H1 (cell line): ENCODE measurements around the gene RAD50. TPM values are rescaled to one million over a fixed set of nuclear protein-coding genes. Genes with fewer than 3 reads are reported as not detected.

Experiments used
- CTCF ChIA-PET: fragments of 300-600 bp; sonication (Branson Sonifier 250); formaldehyde crosslinking; loops from one replicate; lab custom pipeline; 2021; ENCODE audit not compliant: partially characterized antibody; lab: Charles Lee
- POLR2A ChIA-PET: fragments of 300-600 bp; sonication (Branson Sonifier 250); formaldehyde crosslinking; loops from one replicate; lab custom pipeline; 2021; ENCODE audit warnings: inconsistent platforms; ENCODE audit not compliant: partially characterized antibody; lab: Charles Lee
- DNase-seq, 2 experiments: peaks; one replicate each; pipeline versions ENCODE4 v3.0.0 to v3.0.0-alpha.2; 2010 to 2022; ENCODE audit warnings: low spot score in 2 of 2, low read depth in 1 of 2, mixed read lengths in 1 of 2
- FAIRE-seq: peaks from 2 replicates; lab custom pipeline; 2011; peaks lifted over from hg19 to GRCh38; lab: Jason Lieb, UNC
- H2AFZ ChIP-seq: 2 replicates; pipeline ENCODE4 v1.8.1; 2012; ENCODE audit warnings: low read length, inconsistent platforms
- H2AK5ac ChIP-seq: 2 replicates; pipeline ENCODE4 v1.6.1; 2013; ENCODE audit warnings: low read depth, low read length
- H2BK120ac ChIP-seq: replicated peaks from 2 replicates; pipeline ENCODE3; 2013; ENCODE audit warnings: low read depth, low read length, inconsistent platforms
- H2BK12ac ChIP-seq: 2 replicates; pipeline ENCODE4 v1.6.1; 2013; ENCODE audit warnings: low read depth, low read length
- H2BK15ac ChIP-seq: 2 replicates; pipeline ENCODE4 v1.6.1; 2013; ENCODE audit warnings: low read length
- H2BK20ac ChIP-seq: 2 replicates; pipeline ENCODE4 v1.6.1; 2013; ENCODE audit warnings: low read length
- H2BK5ac ChIP-seq: 2 replicates; pipeline ENCODE4 v1.6.1; 2013; ENCODE audit warnings: low read depth, low read length
- H3K14ac ChIP-seq: 2 replicates; pipeline ENCODE4 v1.6.1; 2013; ENCODE audit warnings: inconsistent platforms; ENCODE audit not compliant: insufficient read length
- H3K18ac ChIP-seq: 2 replicates; pipeline ENCODE4 v1.6.1; 2013; ENCODE audit warnings: low read length; ENCODE audit errors: extremely low read depth
- H3K23ac ChIP-seq: 2 replicates; pipeline ENCODE4 v1.6.1; 2013; ENCODE audit warnings: inconsistent platforms; ENCODE audit not compliant: insufficient read length
- H3K23me2 ChIP-seq: 2 replicates; pipeline ENCODE4 v1.6.1; 2013; ENCODE audit warnings: low read depth, low read length
- H3K27ac ChIP-seq: 2 replicates; pipeline ENCODE4 v1.6.1; 2011; ENCODE audit warnings: low read depth, low read length, inconsistent platforms
- H3K27me3 ChIP-seq, 4 experiments: replicated peaks in 1 of 4; 1 replicate in 1 of 4; 2 replicates in 3 of 4; pipeline versions ENCODE4 v1.6.1 to v1.8.1; 2011 to 2013; ENCODE audit warnings: low read length in 3 of 4, mild to moderate bottlenecking in 3 of 4, inconsistent platforms in 2 of 4, mixed read lengths in 2 of 4, moderate library complexity in 1 of 4; ENCODE audit not compliant: control insufficient read depth in 3 of 4, insufficient read depth in 3 of 4; ENCODE audit errors: extremely low read depth in 1 of 4
- H3K36me3 ChIP-seq, 4 experiments: 2 replicates each; pipeline versions ENCODE4 v1.6.1 to v1.8.1; 2011 to 2013; ENCODE audit warnings: mild to moderate bottlenecking in 4 of 4, low read length in 3 of 4, moderate library complexity in 2 of 4, control low read depth in 1 of 4, inconsistent platforms in 1 of 4; ENCODE audit not compliant: insufficient read depth in 4 of 4, control insufficient read depth in 2 of 4
- H3K4ac ChIP-seq: replicated peaks from 2 replicates; pipeline ENCODE3; 2013; ENCODE audit warnings: low read length, low read depth, mixed read lengths, inconsistent platforms; ENCODE audit not compliant: insufficient read length
- H3K4me1 ChIP-seq, 4 experiments: replicated peaks in 1 of 4; 1 replicate in 1 of 4; 2 replicates in 3 of 4; pipeline versions ENCODE4 v1.6.1 to v1.8.1; 2011 to 2013; ENCODE audit warnings: low read length in 3 of 4, inconsistent platforms in 2 of 4, mixed read lengths in 1 of 4; ENCODE audit not compliant: insufficient read depth in 4 of 4, control insufficient read depth in 3 of 4
- H3K4me2 ChIP-seq, 2 experiments: 2 replicates each; pipeline versions ENCODE4 v1.6.1 to v1.8.1; 2011 to 2013; ENCODE audit warnings: low read depth in 2 of 2, low read length in 2 of 2, control low read depth in 1 of 2, inconsistent platforms in 1 of 2, mild to moderate bottlenecking in 1 of 2; ENCODE audit not compliant: insufficient read depth in 1 of 2
- H3K4me3 ChIP-seq, 4 experiments: fragments of 200-600, 300-600 bp in 1 of 4; sonication (generic), shearing (Covaris generic), sonication (Bioruptor Twin) in 1 of 4; 2 replicates each; pipeline versions ENCODE4 v1.5.1 to v1.8.1; 2011 to 2016; ENCODE audit warnings: low read length in 4 of 4, low read depth in 3 of 4, control low read depth in 2 of 4, inconsistent platforms in 2 of 4, mild to moderate bottlenecking in 2 of 4, mixed read lengths in 1 of 4, moderate library complexity in 1 of 4; ENCODE audit not compliant: insufficient read depth in 2 of 4; ENCODE audit errors: extremely low read depth in 1 of 4
- H3K56ac ChIP-seq: replicated peaks from 2 replicates; pipeline ENCODE3; 2013; ENCODE audit warnings: low read depth, mild to moderate bottlenecking, mixed read lengths, low read length, inconsistent platforms; ENCODE audit not compliant: insufficient read length
- H3K79me1 ChIP-seq: 2 replicates; pipeline ENCODE4 v1.6.1; 2013; ENCODE audit warnings: low read depth, low read length, control low read depth
- H3K79me2 ChIP-seq, 2 experiments: 2 replicates each; pipeline versions ENCODE4 v1.6.1 to v1.8.1; 2012 to 2013; ENCODE audit warnings: low read length in 2 of 2, mild to moderate bottlenecking in 2 of 2, inconsistent platforms in 1 of 2; ENCODE audit not compliant: insufficient read depth in 2 of 2, control insufficient read depth in 1 of 2
- H3K9ac ChIP-seq, 4 experiments: replicated peaks in 1 of 4; 1 replicate in 1 of 4; 2 replicates in 3 of 4; pipeline versions ENCODE4 v1.6.1 to v1.8.1; 2011 to 2013; ENCODE audit warnings: low read depth in 3 of 4, low read length in 3 of 4, control low read depth in 2 of 4, mild to moderate bottlenecking in 2 of 4, moderate library complexity in 2 of 4, inconsistent platforms in 1 of 4; ENCODE audit errors: extremely low read depth in 1 of 4
- H3K9me3 ChIP-seq, 2 experiments: 2 replicates each; pipeline versions ENCODE4 v1.6.1 to v1.8.1; 2012 to 2013; ENCODE audit warnings: mild to moderate bottlenecking in 2 of 2, moderate library complexity in 2 of 2, control low read depth in 1 of 2, inconsistent platforms in 1 of 2, low read depth in 1 of 2, low read length in 1 of 2, mixed read lengths in 1 of 2; ENCODE audit not compliant: insufficient read depth in 2 of 2
- H4K20me1 ChIP-seq, 2 experiments: replicated peaks in 1 of 2; 2 replicates each; pipeline versions ENCODE3 to v1.8.1; 2011 to 2013; ENCODE audit warnings: inconsistent platforms in 2 of 2, low read length in 2 of 2, mild to moderate bottlenecking in 1 of 2; ENCODE audit not compliant: insufficient read depth in 2 of 2, control insufficient read depth in 1 of 2
- H4K5ac ChIP-seq: 2 replicates; pipeline ENCODE4 v1.6.1; 2013; ENCODE audit warnings: low read length, low read depth, mixed read lengths, inconsistent platforms; ENCODE audit not compliant: insufficient read length
- H4K8ac ChIP-seq: 2 replicates; pipeline ENCODE4 v1.8.0; 2013; ENCODE audit warnings: mild to moderate bottlenecking, moderate library complexity, low read length, inconsistent platforms; ENCODE audit not compliant: insufficient read depth; ENCODE audit errors: extremely low read depth
- H4K91ac ChIP-seq: replicated peaks from 2 replicates; pipeline ENCODE3; 2013; ENCODE audit warnings: low read length, mixed read lengths, inconsistent platforms; ENCODE audit not compliant: insufficient read length
- BACH1 ChIP-seq: IDR thresholded peaks from 2 replicates; pipeline ENCODE4 v1.6.1; 2012; ENCODE audit warnings: low read length, improper control_type of control experiment
- MAFK ChIP-seq: IDR thresholded peaks from 2 replicates; pipeline ENCODE4 v1.6.1; 2012; ENCODE audit warnings: low read depth, mild to moderate bottlenecking, improper control_type of control experiment, low read length
- PHF8 ChIP-seq: fragments of 200-600 bp; sonication (generic); conservative IDR thresholded peaks from 2 replicates; pipeline ENCODE4 v1.7.1; 2012; ENCODE audit warnings: low read depth, mild to moderate bottlenecking, inconsistent platforms, low read length, moderate library complexity
- WGBS, 2 experiments: shearing (Covaris generic) in 1 of 2; methylation state at CpG; one replicate each; pipeline versions ENCODE4 v1.1.6 to v1.1.7; 2013 to 2015; ENCODE audit warnings: low lambda C conversion rate in 2 of 2, mixed read lengths in 2 of 2, inconsistent platforms in 1 of 2, low coverage in 1 of 2, missing lambda C conversion rate in 1 of 2; ENCODE audit not compliant: insufficient replicate concordance in 2 of 2, insufficient coverage in 1 of 2, insufficient read length in 1 of 2; ENCODE audit errors: extremely low coverage in 1 of 2, missing lambda C conversion rate in 1 of 2; 5-methylcytosine and 5-hydroxymethylcytosine counted together
- polyA plus RNA-seq, 7 experiments: library from polyadenylated mRNA; depleted of rRNA in 3 of 7; stranded (reverse) in 5 of 7; unstranded in 2 of 7; fragments of >200 nt in 5 of 7; fragments of 200-250 nt in 2 of 7; gene quantifications; 1 replicate in 5 of 7; 2 replicates in 1 of 7; 4 replicates in 1 of 7; pipeline versions ENCODE4 v1.2.1 to v1.2.3, GENCODE V29; 2011 to 2013; ENCODE audit warnings: missing spikeins in 2 of 7, mixed read lengths in 2 of 7
- total RNA-seq: library from RNA; stranded (reverse); fragmentation: NEBNext Ultra II Directional; extraction: Animal tissue kit (Norgen Biotek cat#: 25700); gene quantifications from 2 replicates; pipeline ENCODE4 v1.2.1, GENCODE V29; 2021

Gene RAD50
- total and polyA plus RNA-seq, 2 of the 8 experiments (the other 6 are each of a cell fraction or from before 2014, with no cell fraction given) = 10.1 to 39.4 TPM

DNA sequence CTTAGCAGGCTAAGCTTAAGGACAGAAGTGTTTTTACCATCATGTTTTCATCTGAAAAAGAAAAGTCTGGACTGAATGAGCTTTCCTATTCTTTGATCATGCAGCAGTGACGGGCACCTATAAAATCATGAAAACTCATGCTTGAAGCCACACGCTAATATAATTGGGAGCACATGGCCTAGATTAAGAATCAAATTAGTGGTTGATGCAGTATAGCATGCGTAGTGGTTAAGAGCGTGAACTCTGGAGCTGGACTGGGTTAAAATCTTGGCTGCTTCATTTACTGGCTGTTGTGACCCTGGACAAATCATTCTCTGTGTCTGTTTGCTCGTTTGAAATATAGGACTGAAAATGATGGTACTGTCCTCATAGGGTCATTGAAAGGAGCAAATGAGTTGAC lies 51.3 kb downstream of the RAD50 start:
- Histone ChIP-seq H3K36me3 (peaks cover 2 to 50% (median 24%) of the 10 kb centered on the region in 4 experiments; a peak in 7 of 8 replicates), H3K9me3 (peaks cover 0 to 3% of the 10 kb centered on the region in 2 experiments; a peak in 1 of 4 replicates), H3K79me1 (no peaks in the 10 kb centered on the region), H4K91ac (no peak overlapping the region), H4K5ac (no peak overlapping the region), H3K23ac (no peak overlapping the region), H3K18ac (no peak overlapping the region), H2AFZ (no peak overlapping the region), H3K79me2 (no peaks in the 10 kb centered on the region), H3K56ac (no peak overlapping the region), H4K20me1 (no peaks in the 10 kb centered on the region), H3K4me2 (no peak overlapping the region), H4K8ac (no peak overlapping the region), H3K4ac (no peak overlapping the region), H2BK20ac (no peak overlapping the region), H3K23me2 (no peaks in the 10 kb centered on the region), H2AK5ac (no peak overlapping the region), H2BK15ac (no peak overlapping the region), H3K9ac (no peak overlapping the region), H2BK5ac (no peak overlapping the region), H3K27ac (no peak overlapping the region), H3K4me1 (no peaks in the 10 kb centered on the region), H3K4me3 (no peak overlapping the region), H3K27me3 (no peaks in the 10 kb centered on the region), H2BK12ac (no peak overlapping the region), H2BK120ac (no peak overlapping the region), H3K14ac (no peak overlapping the region)
- ChIA-PET CTCF (no interaction called here), POLR2A (no interaction called here)
- DNase-seq = no peak
- 78% methylated on average over 5 of the region's 5 CpGs; no CpG with 5 or more reads in 1 of the 2 experiments for WGBS, 2 experiments
- FAIRE-seq = no peak
- TF ChIP-seq BACH1 (no peak), MAFK (no peak), PHF8 (no peak)
